Activated naive CD4-positive, alpha-beta T cell treated with Interleukin-2 at 50 U/mL for 16 hours (primary cell): ENCODE results near the gene TFEC.
"Not testable (repeated sequence)": the region's sequence is repeated elsewhere in the genome, so short reads cannot be mapped to it uniquely, and the experiment has no call there.

ENCODE experiments used
- DNase-seq: peaks from one replicate; pipeline ENCODE4 v3.0.0-alpha.2; 2020

The TFEC gene

DNA sequence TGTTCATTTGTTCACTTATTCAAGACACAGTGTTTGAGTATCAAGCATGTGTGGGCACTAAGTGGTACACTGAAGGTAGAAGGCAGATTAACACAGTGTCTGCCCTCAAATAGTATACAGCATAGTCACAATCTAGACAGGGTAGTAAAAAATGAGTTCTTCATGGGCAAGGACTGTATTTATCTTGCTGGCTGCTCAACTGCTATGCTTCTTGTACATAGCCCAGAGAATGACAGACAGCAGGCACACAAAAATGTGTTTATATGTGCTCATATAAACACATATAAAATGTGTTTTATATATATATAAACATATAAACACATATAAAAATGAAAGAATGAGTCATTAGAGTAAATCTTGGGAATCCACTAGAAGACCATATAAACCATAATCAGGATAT is 43.1 kb downstream of the TFEC start:
- no peak for DNase-seq

GRCh38 chr7:115984105-115984504 is 46.5 kb downstream of the TFEC start:
- no peak for DNase-seq

GRCh38 chr7:115980159-115980558 is 50.4 kb downstream of the TFEC start:
- no peak for DNase-seq

GRCh38 chr7:115976651-115977050 is 53.9 kb downstream of the TFEC start:
- no peak for DNase-seq

DNA sequence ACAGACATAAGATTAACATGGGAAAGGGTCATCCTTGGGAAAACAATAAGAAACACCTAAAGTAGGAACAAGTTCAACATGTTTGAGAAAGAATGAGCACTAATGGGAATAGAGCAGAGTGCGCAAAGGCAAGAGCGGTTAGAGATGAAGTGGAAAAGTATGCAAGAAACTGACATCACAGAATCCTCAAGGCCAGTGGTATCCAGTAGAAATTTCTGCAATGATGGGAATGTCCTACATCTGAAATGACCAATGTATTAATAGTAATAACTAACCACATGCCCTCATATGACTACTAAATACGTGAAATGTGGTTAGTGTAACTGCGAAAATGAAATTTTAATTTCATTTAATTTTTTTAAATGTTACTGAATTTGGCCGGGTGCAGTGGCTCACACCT is 54.8 kb downstream of the TFEC start:
- DNase-seq, result no peak

- DNase-seq, result no peak
Observed at GRCh38 chr7:115973406-115973805, 57.2 kb downstream of the TFEC start.

DNA sequence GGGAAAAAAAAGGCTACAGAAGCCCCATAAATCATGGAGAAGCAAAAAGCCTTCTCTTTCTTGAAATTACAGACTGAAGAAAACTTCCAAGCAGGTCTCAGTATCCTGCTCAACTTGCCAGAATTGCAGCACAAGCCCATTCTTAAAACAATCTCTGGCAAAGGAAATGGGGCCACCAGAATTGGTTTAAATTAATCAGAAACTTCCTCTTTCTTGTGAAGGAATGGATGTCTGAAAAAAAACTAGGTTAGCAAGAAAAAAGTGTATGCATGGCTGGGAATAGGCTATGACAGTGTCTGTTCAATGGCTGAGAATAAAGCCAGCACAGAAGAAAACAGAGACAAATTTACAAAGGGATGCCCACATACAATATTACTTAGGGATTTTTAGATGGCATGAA is 59.1 kb downstream of the TFEC start:
- no peak for DNase-seq

GRCh38 chr7:115968596-115968995 is 62.0 kb downstream of the TFEC start:
- no peak for DNase-seq

GRCh38 chr7:115968171-115968570 is 62.4 kb downstream of the TFEC start:
- DNase-seq, result no peak

DNA sequence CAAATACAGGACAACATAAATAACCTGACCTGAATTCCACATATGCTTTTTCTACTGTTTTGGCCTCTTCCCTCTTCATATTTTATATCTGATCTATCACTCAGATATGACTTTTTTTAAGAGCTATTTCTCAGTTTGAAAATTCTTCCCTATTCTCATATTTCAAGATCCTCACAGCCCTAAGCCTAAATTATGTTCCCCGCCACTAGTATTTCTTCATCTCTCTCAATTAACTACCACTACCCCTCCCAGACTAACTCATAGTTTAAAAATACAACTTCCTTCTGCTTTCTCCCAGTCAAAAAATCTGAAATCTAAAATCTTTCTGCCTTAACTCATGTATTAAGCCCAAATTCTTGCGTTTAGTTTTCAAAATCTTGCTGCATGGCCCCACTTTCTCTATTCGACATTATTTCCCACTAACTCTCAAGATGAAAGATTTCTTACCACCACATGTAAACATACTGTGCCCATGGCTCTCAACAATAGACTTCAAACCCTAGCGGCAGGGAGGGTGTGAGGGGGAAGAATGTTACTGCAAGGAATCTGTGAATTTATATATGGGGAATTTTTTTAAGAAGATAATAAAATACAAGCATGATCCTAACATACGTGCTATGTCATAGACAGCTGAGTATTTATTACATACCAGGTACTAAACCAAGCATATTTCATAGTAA is 64.6 kb downstream of the TFEC start:
- no peak for DNase-seq

DNA sequence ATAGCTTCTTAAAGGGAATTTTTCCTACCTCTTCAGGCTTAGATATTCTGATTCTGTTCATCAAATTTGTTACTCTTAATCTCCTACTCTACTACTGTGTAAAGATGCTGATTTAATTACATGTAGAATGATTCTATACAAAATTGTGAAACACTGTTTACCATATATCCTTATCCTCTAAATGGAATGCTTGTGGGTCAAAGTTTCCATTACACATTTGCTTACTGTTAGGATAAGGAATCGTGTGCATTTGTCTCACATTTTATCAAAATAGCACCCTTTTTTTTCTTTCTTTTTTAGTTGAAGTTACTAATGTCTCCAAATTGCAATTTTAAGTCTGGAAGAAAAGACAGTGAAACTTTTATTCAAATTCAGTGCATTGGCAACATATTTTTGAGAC is 65.3 kb downstream of the TFEC start:
- no peak for DNase-seq

GRCh38 chr7:115964799-115965198 is 65.8 kb downstream of the TFEC start:
- no peak for DNase-seq

DNA sequence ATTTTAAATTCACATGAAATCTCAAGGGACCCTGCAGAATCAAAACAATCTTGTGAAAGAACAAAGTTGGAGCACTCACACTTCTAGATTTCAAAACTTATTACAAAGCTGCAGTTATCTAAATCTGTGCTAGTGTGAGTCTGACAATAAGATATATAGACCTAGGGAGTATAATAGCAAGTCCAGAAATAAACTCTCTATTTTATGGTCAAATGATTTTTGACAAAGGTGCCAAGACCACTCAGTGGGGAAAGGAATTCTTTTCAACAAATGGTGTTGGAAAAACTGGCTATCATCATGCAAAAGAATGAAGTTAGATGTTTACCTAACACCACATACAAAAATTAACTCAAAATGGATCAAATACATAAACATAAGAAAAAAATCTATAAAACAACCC is 68.2 kb downstream of the TFEC start:
- DNase-seq, result no peak

- DNase-seq, result no peak
Observed at GRCh38 chr7:115953592-115954255, 76.8 kb downstream of the TFEC start.

GRCh38 chr7:115952832-115953231 is 77.7 kb downstream of the TFEC start:
- no peak for DNase-seq

DNA sequence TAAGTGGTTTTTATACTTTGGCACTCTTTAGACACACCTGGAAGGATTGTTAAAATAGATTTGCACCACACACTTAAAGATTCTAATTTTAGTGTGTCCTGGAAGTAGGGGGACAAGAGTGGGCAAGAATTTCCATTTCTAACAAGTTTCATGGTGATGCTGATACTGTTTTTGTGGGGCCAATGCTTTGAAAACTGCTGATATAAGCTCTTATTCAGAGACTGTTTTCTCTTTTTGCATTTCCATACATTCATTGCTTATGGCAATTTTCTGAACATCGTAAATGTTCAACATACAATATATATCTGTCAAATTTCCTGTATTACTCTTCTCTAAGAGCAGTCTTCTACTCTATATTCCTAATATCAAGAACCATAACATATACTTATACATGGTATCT is 79.0 kb downstream of the TFEC start:
- DNase-seq, result no peak

DNA sequence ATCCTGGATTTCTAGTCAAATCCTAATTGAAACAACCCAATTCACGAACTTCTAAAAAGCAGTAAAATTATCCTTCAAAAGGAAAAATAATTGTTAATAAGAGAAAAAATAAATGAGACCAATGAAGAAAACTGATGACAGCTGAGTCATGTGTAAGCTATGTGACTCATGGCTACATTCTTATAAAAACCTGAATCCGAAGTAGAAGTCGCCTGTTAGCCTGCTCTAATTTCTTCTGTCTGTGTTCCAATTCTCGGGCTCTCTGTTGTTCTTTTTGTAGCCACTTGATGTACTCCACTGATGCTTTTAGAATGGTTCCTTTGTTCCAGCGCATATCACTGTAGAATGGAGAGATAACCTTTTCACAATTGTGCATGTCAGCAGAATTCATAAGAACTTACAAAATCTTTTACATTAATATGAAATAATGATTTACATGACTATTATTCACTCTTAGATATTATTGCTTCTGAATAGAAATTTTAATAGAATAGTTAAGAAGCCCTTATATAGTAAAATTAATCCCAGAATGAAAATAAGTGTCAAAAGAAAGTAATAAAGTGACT is 88.8 kb downstream of the TFEC start:
- DNase-seq, result no peak

DNA sequence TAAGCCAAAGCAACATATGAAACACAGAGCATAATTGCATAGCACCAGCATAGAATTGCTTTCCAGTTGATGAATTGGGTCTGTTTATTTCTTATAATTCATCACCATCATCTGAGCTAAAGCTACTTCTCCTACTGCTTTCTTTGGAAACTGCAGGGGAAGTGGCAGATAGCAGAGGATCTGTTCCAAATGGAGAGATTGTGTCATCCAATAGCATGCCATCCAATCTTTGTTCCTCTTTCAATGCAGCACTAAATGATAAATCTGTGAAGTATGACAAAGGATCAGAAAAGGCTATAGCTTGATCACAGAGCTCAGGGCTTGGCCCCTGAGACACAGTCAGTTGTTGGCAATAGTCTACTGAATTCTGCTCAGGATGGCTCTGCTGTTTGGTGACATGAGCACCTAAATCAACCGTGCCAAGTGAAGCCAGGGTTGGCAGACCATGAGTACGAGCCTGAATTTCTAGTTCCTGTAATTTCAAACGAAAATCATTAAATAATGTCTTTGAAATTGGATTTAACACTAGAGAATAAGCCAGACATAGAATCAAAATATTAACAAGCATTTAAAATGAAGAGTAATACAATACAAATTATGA is 90.0 kb downstream of the TFEC start:
- DNase-seq, result no peak

- DNase-seq, result no peak
Observed at GRCh38 chr7:115937960-115938359, 92.6 kb downstream of the TFEC start.

DNA sequence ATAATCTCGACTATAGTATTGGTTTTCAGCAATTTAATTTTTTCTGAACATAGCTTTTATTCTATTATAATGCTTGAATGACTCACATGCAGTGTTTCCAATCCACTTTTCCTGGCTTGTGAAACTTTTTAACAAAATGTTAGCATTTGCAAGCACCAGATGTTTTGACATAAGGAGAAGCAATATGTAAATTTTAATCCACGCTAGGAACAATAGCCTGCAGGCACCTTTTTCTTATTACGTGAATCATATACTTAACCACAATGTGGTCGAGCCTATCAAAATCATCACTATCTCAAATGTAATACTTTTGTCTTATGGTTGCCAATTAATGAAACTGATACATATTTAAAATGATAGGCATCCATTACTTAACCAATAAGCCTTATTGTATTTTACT is 97.1 kb downstream of the TFEC start:
- DNase-seq, result no peak

- DNase-seq, result no peak
Observed at GRCh38 chr7:115932880-115933279, 97.7 kb downstream of the TFEC start.

GRCh38 chr7:115930184-115930583 is 100.4 kb downstream of the TFEC start:
- DNase-seq, result not testable (repeated sequence)

DNA sequence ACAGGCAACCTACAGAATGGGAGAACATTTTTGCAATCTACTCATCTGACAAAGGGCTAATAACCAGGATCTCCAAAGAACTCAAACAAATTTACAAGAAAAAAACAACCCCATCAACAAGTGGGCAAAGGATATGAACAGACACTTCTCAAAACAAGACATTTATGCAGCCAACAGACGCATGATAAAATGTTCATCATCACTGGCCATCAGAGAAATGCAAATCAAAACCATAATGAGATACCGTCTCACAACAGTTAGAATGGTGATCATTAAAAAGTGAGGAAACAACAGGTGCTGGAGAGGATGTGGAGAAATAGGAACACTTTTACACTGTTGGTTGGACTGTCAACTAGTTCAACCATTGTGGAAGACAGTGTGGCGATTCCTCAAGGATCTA is 100.8 kb downstream of the TFEC start:
- DNase-seq, result not testable (repeated sequence)

DNA sequence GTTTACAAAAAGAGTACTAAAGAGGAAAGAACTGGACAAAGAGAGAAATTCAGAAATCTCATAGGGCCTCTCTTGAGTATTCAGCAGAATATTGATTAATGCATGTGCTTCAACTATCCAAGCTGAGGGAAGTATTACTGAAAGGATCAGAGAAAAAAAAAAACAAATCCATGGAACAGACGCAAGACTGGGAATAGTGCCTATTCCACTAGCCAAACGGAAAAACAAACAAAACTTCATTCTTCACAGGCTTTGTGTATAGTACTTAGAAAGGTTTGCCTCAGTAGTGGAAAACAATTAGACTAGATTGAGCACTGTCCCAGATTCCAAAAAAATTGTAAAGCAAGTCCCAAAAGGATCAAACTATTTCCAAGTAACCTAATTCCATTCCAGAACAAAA is 106.2 kb downstream of the TFEC start:
- DNase-seq, result no peak
